ENCODE data around the gene UBB. TPM values are rescaled to one million over a fixed set of nuclear protein-coding genes. Genes with fewer than 3 reads are reported as not detected.
A peak's percentile ranks its signal among the peaks of the same experiment; 100 is the strongest.

Gene UBB
- total RNA-seq, 1 experiment from 2014 or later = 1,609 TPM

DNA sequence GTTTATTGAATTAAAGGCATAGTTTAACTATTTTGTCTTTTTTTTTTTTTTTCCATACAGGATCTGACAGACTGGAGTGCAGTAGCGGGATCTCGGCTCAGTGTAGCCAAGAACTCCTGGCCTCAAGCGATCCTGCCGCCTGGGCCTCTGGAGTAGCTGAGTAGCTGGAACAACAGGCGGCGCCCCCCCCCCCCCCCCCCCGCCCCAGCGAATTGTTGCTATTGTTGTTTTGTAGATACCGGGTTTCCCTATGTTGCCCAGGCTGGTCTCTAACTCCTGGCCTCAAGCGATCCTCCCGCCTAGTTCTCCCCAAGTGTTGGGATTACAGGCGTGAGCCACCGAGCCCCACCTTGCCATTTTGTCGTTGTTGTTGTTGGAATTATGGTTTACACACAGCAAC lies 26.3 kb upstream of the UBB start:
- no peaks in the 10 kb centered on the region for H3K27me3 ChIP-seq (ENCODE audit: insufficient read depth, low read length)
- no peak overlapping the region for H3K18ac ChIP-seq (ENCODE audit: insufficient read length, low read depth, low read length)
- H3K4me2 ChIP-seq (ENCODE audit: insufficient read depth, insufficient read length, low read length) = no peak overlapping the region
- no peak overlapping the region for H3K9ac ChIP-seq (ENCODE audit: extremely low read depth, insufficient read length, low read length)
- no peak overlapping the region for H3K23ac ChIP-seq (ENCODE audit: insufficient read length, low read depth, low read length)
- H4K8ac ChIP-seq (replicated peaks; ENCODE audit: insufficient read length, low read depth, low read length) = no peak overlapping the region
- no peak overlapping the region for H3K4ac ChIP-seq (ENCODE audit: low read depth, low read length)
- DNase-seq = peak; percentile 54
- H4K5ac ChIP-seq (ENCODE audit: insufficient read length, low read depth, low read length) = no peak overlapping the region
- H3K36me3 Mint-ChIP-seq (ENCODE audit: insufficient read depth in 1 of 3, low read depth in 3 of 3) = peaks cover 3 to 8% (median 8%) of the 10 kb centered on the region in 3 experiments
- H3K14ac ChIP-seq (ENCODE audit: insufficient read depth, low read length) = no peak overlapping the region
- peak overlapping the region in 1 of 2 experiments; percentile 39; a peak in 1 of 5 replicates for H3K4me3 Mint-ChIP-seq
- no peak overlapping the region for H2BK12ac ChIP-seq (ENCODE audit: insufficient read length, low read depth, low read length)
- peaks cover 24% of the 10 kb centered on the region for H3K27me3 Mint-ChIP-seq (ENCODE audit: low read depth)
- peaks cover 6% of the 10 kb centered on the region; the same call in 1 of the 2 replicates for H3K79me2 ChIP-seq (ENCODE audit: insufficient read depth, low read length)
- H4K91ac ChIP-seq (ENCODE audit: insufficient read length, low read depth, low read length) = no peak overlapping the region
- H3K9me3 Mint-ChIP-seq = no peaks in the 10 kb centered on the region
- no CpG with 5 or more reads among the region's 14 CpGs for WGBS (ENCODE audit: extremely low coverage, insufficient read length, low lambda C conversion rate)
- no peaks in the 10 kb centered on the region for H4K20me1 ChIP-seq (ENCODE audit: control insufficient read depth, insufficient read depth, insufficient read length)
- no peak overlapping the region for H3T11ph ChIP-seq (ENCODE audit: low read length)
- H3K56ac ChIP-seq (ENCODE audit: insufficient read length, low read depth, low read length) = no peak overlapping the region
- H3K27ac Mint-ChIP-seq = no peak overlapping the region
- no peaks in the 10 kb centered on the region for H3K9me3 ChIP-seq (ENCODE audit: control insufficient read depth, low read depth, low read length)
- no peak overlapping the region for H2BK15ac ChIP-seq (ENCODE audit: low read depth, low read length)
- H2BK120ac ChIP-seq (ENCODE audit: low read depth, low read length, poor library complexity, severe bottlenecking) = no peak overlapping the region
- H2BK5ac ChIP-seq (ENCODE audit: insufficient read length, low read length) = no peak overlapping the region
- H3K4me1 ChIP-seq (ENCODE audit: insufficient read depth, low read length) = no peaks in the 10 kb centered on the region
- no peak overlapping the region for H2AFZ ChIP-seq (ENCODE audit: low read length)
- no peak overlapping the region for H3K27ac ChIP-seq (ENCODE audit: insufficient read length, low read depth, low read length)
- H2BK20ac ChIP-seq (ENCODE audit: low read depth, low read length, poor library complexity, severe bottlenecking) = no peak overlapping the region
- peaks cover 3% of the 10 kb centered on the region for H3K79me1 ChIP-seq (ENCODE audit: insufficient read depth, low read depth, low read length, poor library complexity, severe bottlenecking)
- peaks cover 8% of the 10 kb centered on the region for H3K23me2 ChIP-seq (ENCODE audit: insufficient read length, low read depth, low read length, poor library complexity, severe bottlenecking)
- no peak overlapping the region for H2AK5ac ChIP-seq (ENCODE audit: insufficient read length, low read length)
- H3K4me1 Mint-ChIP-seq = peaks cover 18 to 21% of the 10 kb centered on the region in 2 experiments
- TF ChIP-seq, protein P1, sequence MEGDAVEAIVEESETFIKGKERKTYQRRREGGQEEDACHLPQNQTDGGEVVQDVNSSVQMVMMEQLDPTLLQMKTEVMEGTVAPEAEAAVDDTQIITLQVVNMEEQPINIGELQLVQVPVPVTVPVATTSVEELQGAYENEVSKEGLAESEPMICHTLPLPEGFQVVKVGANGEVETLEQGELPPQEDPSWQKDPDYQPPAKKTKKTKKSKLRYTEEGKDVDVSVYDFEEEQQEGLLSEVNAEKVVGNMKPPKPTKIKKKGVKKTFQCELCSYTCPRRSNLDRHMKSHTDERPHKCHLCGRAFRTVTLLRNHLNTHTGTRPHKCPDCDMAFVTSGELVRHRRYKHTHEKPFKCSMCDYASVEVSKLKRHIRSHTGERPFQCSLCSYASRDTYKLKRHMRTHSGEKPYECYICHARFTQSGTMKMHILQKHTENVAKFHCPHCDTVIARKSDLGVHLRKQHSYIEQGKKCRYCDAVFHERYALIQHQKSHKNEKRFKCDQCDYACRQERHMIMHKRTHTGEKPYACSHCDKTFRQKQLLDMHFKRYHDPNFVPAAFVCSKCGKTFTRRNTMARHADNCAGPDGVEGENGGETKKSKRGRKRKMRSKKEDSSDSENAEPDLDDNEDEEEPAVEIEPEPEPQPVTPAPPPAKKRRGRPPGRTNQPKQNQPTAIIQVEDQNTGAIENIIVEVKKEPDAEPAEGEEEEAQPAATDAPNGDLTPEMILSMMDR (conservative IDR thresholded peaks at IDR 0.05) = no peak
